WTC11 (cell line): ENCODE measurements around the gene ZNF683. TPM values are rescaled to one million over a fixed set of nuclear protein-coding genes. Genes with fewer than 3 reads are reported as not detected.
A peak's percentile ranks its signal among the peaks of the same experiment; 100 is the strongest.

Experiments
- ATAC-seq: fragments of 200-7000 bp; cut with Tn5 transposase; 2 replicates; pipeline ENCODE4 v1.10.0; 2021; ENCODE audit warnings: mild to moderate bottlenecking, moderate library complexity
- CTCF ChIA-PET: fragments of 300-600 bp; sonication (Branson Sonifier 250); formaldehyde crosslinking; loops from one replicate; lab custom pipeline; 2021; ENCODE audit warnings: antibody characterized with exemption; lab: Charles Lee
- POLR2A ChIA-PET: fragments of 350-600 bp; sonication (Branson Sonifier 250); formaldehyde crosslinking; loops from one replicate; lab custom pipeline; 2021; ENCODE audit warnings: antibody characterized with exemption; lab: Charles Lee
- DNase-seq: peaks from one replicate; pipeline ENCODE4 v3.0.0; 2021; ENCODE audit warnings: low spot score
- H3K27ac Mint-ChIP-seq: 2 replicates; pipeline ENCODE4 v1.8.0; 2021; ENCODE audit warnings: mixed read lengths
- H3K27me3 Mint-ChIP-seq: 2 replicates; pipeline ENCODE4 v1.8.0; 2021; ENCODE audit warnings: low read depth, mild to moderate bottlenecking, moderate library complexity, mixed read lengths
- H3K36me3 Mint-ChIP-seq: 2 replicates; pipeline ENCODE4 v1.8.0; 2021; ENCODE audit warnings: mixed read lengths
- H3K4me1 Mint-ChIP-seq: 2 replicates; pipeline ENCODE4 v1.8.0; 2022; ENCODE audit warnings: mixed read lengths
- H3K4me3 Mint-ChIP-seq: 2 replicates; pipeline ENCODE4 v1.8.0; 2021; ENCODE audit warnings: mild to moderate bottlenecking, moderate library complexity, mixed read lengths
- H3K9me3 Mint-ChIP-seq: 2 replicates; pipeline ENCODE4 v1.8.0; 2021; ENCODE audit warnings: mixed read lengths
- ATF1 ChIP-seq: sonication (generic); formaldehyde crosslinking; IDR thresholded peaks from 2 replicates; pipeline ENCODE4 v1.8.1; 2023; ENCODE audit warnings: mild to moderate bottlenecking, moderate library complexity, missing genetic modification reagents
- CBFB ChIP-seq: sonication (generic); formaldehyde crosslinking; IDR thresholded peaks from 2 replicates; pipeline ENCODE4 v1.8.1; 2022; ENCODE audit warnings: mild to moderate bottlenecking, low read depth, missing genetic modification reagents
- ELF4 ChIP-seq: sonication (generic); formaldehyde crosslinking; IDR thresholded peaks from 2 replicates; pipeline ENCODE4 v1.8.1; 2022; ENCODE audit warnings: low read depth, mild to moderate bottlenecking, moderate library complexity, missing genetic modification reagents
- EMX1 ChIP-seq: fragments of 250-450 bp; sonication (Bioruptor Pico); IDR thresholded peaks from 2 replicates; pipeline ENCODE4 v1.8.0; 2021; ENCODE audit warnings: mild to moderate bottlenecking
- ERG ChIP-seq: fragments of 250-450 bp; sonication (Bioruptor Pico); IDR thresholded peaks from 2 replicates; pipeline ENCODE4 v1.8.0; 2021; ENCODE audit warnings: mild to moderate bottlenecking
- ETV6 ChIP-seq: sonication (generic); formaldehyde crosslinking; IDR thresholded peaks from 2 replicates; pipeline ENCODE4 v1.8.1; 2022; ENCODE audit warnings: mild to moderate bottlenecking, missing genetic modification reagents
- FOXJ3 ChIP-seq: sonication (generic); formaldehyde crosslinking; IDR thresholded peaks from 2 replicates; pipeline ENCODE4 v1.9.0; 2021; ENCODE audit warnings: missing genetic modification reagents, mild to moderate bottlenecking, borderline replicate concordance
- HMGA2 ChIP-seq: fragments of 250-450 bp; sonication (Bioruptor Pico); IDR thresholded peaks from 2 replicates; pipeline ENCODE4 v1.4.0; 2021; ENCODE audit warnings: mild to moderate bottlenecking, moderate library complexity
- IRF1 ChIP-seq: sonication (generic); formaldehyde crosslinking; IDR thresholded peaks from 2 replicates; pipeline ENCODE4 v1.8.0; 2023; ENCODE audit warnings: missing genetic modification reagents
- JUN ChIP-seq: sonication (generic); formaldehyde crosslinking; IDR thresholded peaks from 2 replicates; pipeline ENCODE4 v1.8.0; 2023; ENCODE audit warnings: mild to moderate bottlenecking, missing genetic modification reagents
- PRDM15 ChIP-seq: sonication (generic); formaldehyde crosslinking; IDR thresholded peaks from 2 replicates; pipeline ENCODE4 v1.8.0; 2022; ENCODE audit warnings: missing genetic modification reagents
- PRRX2 ChIP-seq: fragments of 250-450 bp; sonication (Bioruptor Pico); IDR thresholded peaks from 2 replicates; pipeline ENCODE4 v1.8.0; 2021; ENCODE audit warnings: mild to moderate bottlenecking
- RORB ChIP-seq: fragments of 250-450 bp; sonication (Bioruptor Pico); IDR thresholded peaks from 2 replicates; pipeline ENCODE4 v1.9.0; 2021; ENCODE audit warnings: mild to moderate bottlenecking
- SMAD3 ChIP-seq: sonication (generic); formaldehyde crosslinking; IDR thresholded peaks from 2 replicates; pipeline ENCODE4 v1.8.0; 2022; ENCODE audit warnings: missing genetic modification reagents, mild to moderate bottlenecking, borderline replicate concordance
- SOX15 ChIP-seq: fragments of 250-450 bp; sonication (Bioruptor Pico); IDR thresholded peaks from 2 replicates; pipeline ENCODE4 v1.9.0; 2021; ENCODE audit warnings: mild to moderate bottlenecking
- SP1 ChIP-seq: sonication (generic); formaldehyde crosslinking; conservative IDR thresholded peaks from 2 replicates; pipeline ENCODE4 v1.8.1; 2022; ENCODE audit warnings: missing genetic modification reagents
- TEAD1 ChIP-seq: sonication (generic); formaldehyde crosslinking; IDR thresholded peaks from 2 replicates; pipeline ENCODE4 v1.8.0; 2022; ENCODE audit warnings: mild to moderate bottlenecking, missing genetic modification reagents
- USF2 ChIP-seq: sonication (generic); formaldehyde crosslinking; IDR thresholded peaks from 2 replicates; pipeline ENCODE4 v1.8.1; 2023; ENCODE audit warnings: mild to moderate bottlenecking, missing genetic modification reagents, moderate library complexity
- ZNF219 ChIP-seq: sonication (generic); formaldehyde crosslinking; IDR thresholded peaks from 2 replicates; pipeline ENCODE4 v1.8.0; 2023; ENCODE audit warnings: missing genetic modification reagents, mild to moderate bottlenecking, borderline replicate concordance
- ZNF232 ChIP-seq: sonication (generic); formaldehyde crosslinking; IDR thresholded peaks from 2 replicates; pipeline ENCODE4 v1.8.0; 2022; ENCODE audit warnings: mild to moderate bottlenecking, missing genetic modification reagents
- ZNF532 ChIP-seq: fragments of 250-450 bp; sonication (Bioruptor Pico); IDR thresholded peaks from 2 replicates; pipeline ENCODE4 v1.9.0; 2021; ENCODE audit warnings: mild to moderate bottlenecking, borderline replicate concordance
- ZNF671 ChIP-seq: fragments of 250-450 bp; sonication (Bioruptor Pico); IDR thresholded peaks from 2 replicates; pipeline ENCODE4 v1.8.0; 2021; ENCODE audit warnings: mild to moderate bottlenecking
- ZSCAN18 ChIP-seq: fragments of 250-450 bp; sonication (Bioruptor Pico); IDR thresholded peaks from 2 replicates; pipeline ENCODE4 v2.1.2; 2022; ENCODE audit warnings: mild to moderate bottlenecking, moderate library complexity
- total RNA-seq: library from RNA; stranded (reverse); gene quantifications from 3 replicates; pipeline ENCODE4 v1.2.3, GENCODE V29; 2021

The ZNF683 gene
- total RNA-seq, 1 experiment from 2014 or later, result not detected

- Mint-ChIP-seq H3K27me3 (no peaks in the 10 kb centered on the region; the same call in 1 of the 2 replicates), H3K4me1 (peaks cover 71% of the 10 kb centered on the region), H3K36me3 (peaks cover 60% of the 10 kb centered on the region), H3K4me3 (peak overlapping the region; percentile 98), H3K27ac (peak overlapping the region; percentile 94), H3K9me3 (no peaks in the 10 kb centered on the region)
- DNase-seq, result no peak
- TF ChIP-seq SOX15 (CRISPR knock-in tag), result no peak
- no peak for TF ChIP-seq ATF1
- TF ChIP-seq ZNF232 (CRISPR knock-in tag), result no peak
- TF ChIP-seq ZSCAN18, result no peak
- TF ChIP-seq ZNF532, result no peak
- TF ChIP-seq SMAD3 (CRISPR knock-in tag), result no peak
- no peak for TF ChIP-seq ZNF671 (CRISPR knock-in tag)
- POLR2A ChIA-PET, result interaction anchor here (1.0 to 1.7 kb wide), 2 partner anchors 19 to 59 kb away, joined by 3 to 5 read pairs; partner anchors contain the start of genes DHDDS and HMGN2
- CTCF ChIA-PET, result interaction anchor here (0.9 to 1.1 kb wide), 2 partner anchors 49 to 91 kb away, joined by 3 to 7 read pairs; no protein-coding TSS in a partner anchor
- ATAC-seq, result no peak
These were observed 40.5 kb upstream of the ZNF683 start for GRCh38 chr1:26413031-26413430.

GRCh38 chr1:26412180-26412840 is 39.8 kb upstream of the ZNF683 start:
- peak overlapping the region; percentile 98 for H3K4me3 Mint-ChIP-seq
- peaks cover 64% of the 10 kb centered on the region for H3K4me1 Mint-ChIP-seq
- peak overlapping the region; percentile 98 for H3K27ac Mint-ChIP-seq
- H3K9me3 Mint-ChIP-seq, result no peaks in the 10 kb centered on the region
- POLR2A ChIA-PET, result interaction anchor here (1.0 to 1.7 kb wide), 2 partner anchors 20 to 60 kb away, joined by 3 to 5 read pairs; partner anchors contain the start of genes DHDDS and HMGN2
- DNase-seq, result peak; percentile 73
- H3K36me3 Mint-ChIP-seq, result peaks cover 52% of the 10 kb centered on the region
- H3K27me3 Mint-ChIP-seq, result no peaks in the 10 kb centered on the region; the same call in 1 of the 2 replicates
- ATAC-seq, result peak; percentile 38
- CTCF ChIA-PET, result interaction anchor here (0.9 to 1.3 kb wide), 3 partner anchors 49 to 133 kb away, joined by 3 to 7 read pairs (median 3); no protein-coding TSS in a partner anchor
- TF ChIP-seq SP1 (CRISPR knock-in tag) (peak; percentile 64), ERG (CRISPR knock-in tag) (0 out of 2 replicates have a peak, but pooled peaks have one; percentile 22), JUN (CRISPR knock-in tag) (no peak), PRDM15 (CRISPR knock-in tag) (no peak), CBFB (no peak), HMGA2 (CRISPR knock-in tag) (no peak), PRRX2 (CRISPR knock-in tag) (0 out of 2 replicates have a peak, but pooled peaks have one; percentile 3), RORB (CRISPR knock-in tag) (no peak), ETV6 (0 out of 2 replicates have a peak, but pooled peaks have one; percentile 51), ELF4 (CRISPR knock-in tag) (no peak), FOXJ3 (no peak), IRF1 (CRISPR knock-in tag) (no peak), ZNF671 (CRISPR knock-in tag) (0 out of 2 replicates have a peak, but pooled peaks have one; percentile 3), ZNF219 (no peak; the same call in 1 of the 2 replicates), USF2 (CRISPR knock-in tag) (peak; percentile 52; the same call in 1 of the 2 replicates), EMX1 (CRISPR knock-in tag) (0 out of 2 replicates have a peak, but pooled peaks have one; percentile 23), TEAD1 (CRISPR knock-in tag) (peak; percentile 95)
